ENCODE measurements around the gene PVR.

PVR gene

DNA sequence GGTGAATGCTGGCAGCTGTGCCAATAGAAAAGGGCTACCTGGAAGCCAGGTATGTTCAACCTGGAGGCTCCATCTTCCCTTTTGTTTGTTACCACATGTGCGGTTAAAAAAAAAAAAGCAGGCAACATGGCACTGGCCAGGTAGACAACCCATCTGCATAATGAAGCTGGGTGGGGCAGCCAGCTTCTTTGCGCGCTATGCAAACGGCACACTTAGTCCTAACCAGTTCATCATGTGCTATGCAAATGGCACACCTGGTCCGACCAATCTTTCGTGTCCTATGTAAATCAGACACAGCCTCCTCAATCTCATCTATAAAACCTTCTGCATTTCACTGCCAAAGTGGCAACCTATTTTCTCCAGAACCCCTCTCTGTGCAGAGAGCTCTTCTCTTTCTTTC lies 41.6 kb upstream of the PVR start:
- peaks cover 2% of the 10 kb centered on the region for H3K27me3 ChIP-seq (ENCODE audit: insufficient read depth, poor library complexity, severe bottlenecking)
- no peak for DNase-seq (ENCODE audit: low read depth in 1 of 2, low spot score in 1 of 2)
- H3K4me3 ChIP-seq (replicated peaks; ENCODE audit: insufficient read depth, low read length) = no peak overlapping the region
- no peak for TF ChIP-seq CTCF (IDR thresholded peaks at IDR 0.05; ENCODE audit: insufficient read depth, low read length)
- TF ChIP-seq POLR2AphosphoS5 (IDR thresholded peaks at IDR 0.05; ENCODE audit: low read depth) = no peak
- TF ChIP-seq SPI1 (IDR thresholded peaks at IDR 0.05; ENCODE audit: borderline replicate concordance, low read depth) = no peak
- TF ChIP-seq GABPA (IDR thresholded peaks at IDR 0.05; ENCODE audit: low read depth) = no peak
- TF ChIP-seq REST (IDR thresholded peaks at IDR 0.05; ENCODE audit: insufficient replicate concordance, low read depth) = no peak
- no peak overlapping the region for H3K27ac ChIP-seq (replicated peaks)

DNA sequence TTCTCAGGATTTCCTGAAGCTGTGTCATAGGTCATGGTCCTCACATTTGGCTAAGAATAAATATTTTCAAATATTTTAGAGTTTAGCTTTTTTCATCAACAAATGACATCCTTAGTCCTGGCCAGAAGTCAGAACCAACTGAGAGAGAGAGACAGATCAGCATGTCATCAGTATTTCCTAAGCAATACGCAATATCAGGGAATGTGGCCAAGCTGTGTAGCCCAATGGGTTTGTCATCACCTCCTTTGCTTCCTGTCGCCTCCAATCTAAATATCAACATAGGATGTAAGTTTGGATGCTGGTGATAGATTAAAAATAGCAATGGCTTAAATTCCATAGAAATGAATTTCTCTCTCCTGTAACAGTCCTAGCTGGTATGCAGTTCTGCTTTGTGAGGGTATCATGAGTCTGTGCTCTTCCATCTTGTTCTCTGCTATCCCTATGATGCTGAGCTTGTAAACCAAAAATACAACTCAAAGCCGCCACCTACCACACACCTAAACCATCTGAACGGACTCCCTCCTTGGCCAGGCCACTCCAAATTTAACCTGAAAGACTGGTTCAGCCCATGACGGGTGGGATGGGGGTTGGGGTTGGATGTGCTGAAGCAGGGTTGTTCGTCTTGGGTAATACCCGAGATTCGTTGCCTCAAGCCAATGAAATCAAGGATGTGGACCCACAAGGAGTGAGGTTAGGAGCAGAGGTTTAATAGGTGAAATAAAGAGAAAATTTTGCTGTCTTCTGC lies 40.3 kb upstream of the PVR start:
- no peak overlapping the region for H3K27ac ChIP-seq (replicated peaks)
- TF ChIP-seq POLR2AphosphoS5 (IDR thresholded peaks at IDR 0.05; ENCODE audit: low read depth) (no peak), GABPA (IDR thresholded peaks at IDR 0.05; ENCODE audit: low read depth) (no peak), REST (IDR thresholded peaks at IDR 0.05; ENCODE audit: insufficient replicate concordance, low read depth) (no peak), SPI1 (IDR thresholded peaks at IDR 0.05; ENCODE audit: borderline replicate concordance, low read depth) (no peak), CTCF (IDR thresholded peaks at IDR 0.05; ENCODE audit: insufficient read depth, low read length) (no peak)
- DNase-seq (ENCODE audit: low read depth in 1 of 2, low spot score in 1 of 2) = no peak
- H3K4me3 ChIP-seq (replicated peaks; ENCODE audit: insufficient read depth, low read length) = no peak overlapping the region
- H3K27me3 ChIP-seq (ENCODE audit: insufficient read depth, poor library complexity, severe bottlenecking) = peaks cover 2% of the 10 kb centered on the region

- no peak for DNase-seq (ENCODE audit: low read depth in 1 of 2, low spot score in 1 of 2)
- no peak overlapping the region for H3K27ac ChIP-seq (replicated peaks)
- TF ChIP-seq SPI1 (IDR thresholded peaks at IDR 0.05; ENCODE audit: borderline replicate concordance, low read depth) (no peak), CTCF (IDR thresholded peaks at IDR 0.05; ENCODE audit: insufficient read depth, low read length) (no peak), GABPA (IDR thresholded peaks at IDR 0.05; ENCODE audit: low read depth) (no peak), REST (IDR thresholded peaks at IDR 0.05; ENCODE audit: insufficient replicate concordance, low read depth) (no peak), POLR2AphosphoS5 (IDR thresholded peaks at IDR 0.05; ENCODE audit: low read depth) (no peak)
- no peak overlapping the region for H3K4me3 ChIP-seq (replicated peaks; ENCODE audit: insufficient read depth, low read length)
- peaks cover 2% of the 10 kb centered on the region for H3K27me3 ChIP-seq (ENCODE audit: insufficient read depth, poor library complexity, severe bottlenecking)
Observed at GRCh38 chr19:44604241-44604640, 39.5 kb upstream of the PVR start.
